Ishikawa (cell line): Measurements from ENCODE around the gene INO80C.

ENCODE experiments used
- CEBPB ChIP-seq: IDR thresholded peaks from 2 replicates; pipeline ENCODE4 v1.6.1; 2012
- EP300 ChIP-seq: IDR thresholded peaks from 2 replicates; pipeline ENCODE4 v1.6.1; 2012; ENCODE audit warnings: borderline replicate concordance
- NFIC ChIP-seq: IDR thresholded peaks from 2 replicates; pipeline ENCODE4 v1.6.1; 2012
- REST ChIP-seq: IDR thresholded peaks from 2 replicates; pipeline ENCODE4 v1.6.1; 2012; ENCODE audit warnings: low read depth, mild to moderate bottlenecking
- TAF1 ChIP-seq: IDR thresholded peaks from 2 replicates; pipeline ENCODE4 v1.6.1; 2012; ENCODE audit warnings: low read depth, mild to moderate bottlenecking
- TEAD4 ChIP-seq: IDR thresholded peaks from 2 replicates; pipeline ENCODE4 v1.6.1; 2012
- USF1 ChIP-seq: IDR thresholded peaks from 2 replicates; pipeline ENCODE4 v1.6.1; 2012

- TF ChIP-seq TEAD4 (no peak), EP300 (no peak), TAF1 (no peak), NFIC (no peak), REST (no peak), USF1 (no peak), CEBPB (no peak)
Observed at GRCh38 chr18:35473562-35473961, 24.2 kb downstream of the INO80C start.
